Fibroblast of skin of right quadriceps (primary cell): ENCODE data around the gene MCTP2.

Experiments
- DNase-seq: peaks from one replicate; pipeline ENCODE4 v3.0.0-alpha.2; 2013

Gene MCTP2

DNA sequence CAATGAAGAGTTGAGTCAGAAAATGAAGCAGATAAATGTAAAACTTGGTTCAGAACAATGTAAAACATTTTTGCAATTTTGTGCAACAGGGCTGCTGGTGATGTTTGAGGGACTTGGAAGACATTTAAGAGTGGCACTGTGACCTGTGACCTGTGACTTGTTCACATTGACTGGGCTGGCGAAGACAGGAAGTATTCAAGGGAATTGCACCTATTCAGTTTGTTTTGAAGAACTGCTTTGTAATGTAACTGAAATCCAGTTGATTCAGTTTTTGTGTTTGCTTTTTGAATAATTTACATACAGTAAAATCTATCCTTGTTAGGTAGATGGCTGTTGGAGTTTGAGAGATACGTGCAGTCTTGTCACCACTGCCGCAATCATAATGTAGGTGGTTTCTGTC lies 35.4 kb downstream of the MCTP2 start:
- DNase-seq, result no peak

GRCh38 chr15:94269954-94270353 lies 38.6 kb downstream of the MCTP2 start:
- no peak for DNase-seq

GRCh38 chr15:94270570-94270969 lies 39.2 kb downstream of the MCTP2 start:
- DNase-seq, result no peak

DNA sequence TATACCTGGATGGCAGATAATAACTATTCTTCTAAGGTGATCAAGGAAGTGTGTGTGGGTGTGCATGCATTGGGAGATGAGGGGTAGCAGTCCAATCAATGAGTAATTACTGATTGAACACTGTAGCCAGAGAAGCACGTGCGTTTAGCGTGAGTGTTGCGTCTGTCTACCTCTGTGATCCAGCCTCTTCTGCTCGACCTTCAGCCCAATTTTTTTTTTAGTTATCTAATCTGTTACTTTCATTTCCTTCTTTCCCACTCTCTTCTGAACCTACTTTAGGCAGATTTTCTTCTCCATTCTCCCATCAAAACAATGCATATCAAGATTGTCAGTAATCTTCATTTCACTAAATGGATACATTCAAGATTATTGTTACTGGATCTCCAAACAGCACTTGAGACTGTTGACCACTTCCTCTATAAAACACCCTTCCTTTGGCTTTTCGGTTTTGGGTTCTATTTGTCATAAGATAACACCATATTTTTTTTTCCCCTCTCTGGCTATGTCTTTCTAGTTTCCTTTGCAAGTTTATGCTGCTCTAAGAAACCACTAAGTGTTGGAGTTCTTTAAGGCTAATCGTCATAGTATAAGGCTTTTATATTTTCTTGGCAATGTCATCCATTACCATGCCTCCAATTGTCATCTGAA lies 41.0 kb downstream of the MCTP2 start:
- no peak for DNase-seq

- DNase-seq, result no peak
Observed at GRCh38 chr15:94273826-94274225, 42.5 kb downstream of the MCTP2 start.

DNA sequence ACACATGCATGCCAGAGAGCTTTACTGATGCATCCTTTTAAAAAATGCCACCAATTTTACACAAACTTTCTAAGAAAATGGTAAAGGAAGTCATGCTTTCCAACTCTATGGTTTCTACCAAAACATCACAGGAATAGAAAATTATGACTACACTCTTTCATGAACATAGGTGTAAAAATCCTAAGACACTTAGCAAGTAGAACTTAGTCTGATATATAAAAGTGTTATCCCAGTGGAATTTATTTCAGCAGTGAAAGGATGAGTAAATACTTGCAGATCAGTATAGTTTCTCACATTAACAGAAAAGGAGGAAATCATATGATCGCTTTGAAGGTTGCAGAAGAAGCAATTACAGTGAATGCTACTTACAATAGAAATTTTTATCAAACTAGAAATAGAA lies 43.4 kb downstream of the MCTP2 start:
- DNase-seq, result no peak

GRCh38 chr15:94277485-94277884 lies 46.1 kb downstream of the MCTP2 start:
- no peak for DNase-seq

- no peak for DNase-seq
Observed at GRCh38 chr15:94279736-94280135, 48.4 kb downstream of the MCTP2 start.

DNA sequence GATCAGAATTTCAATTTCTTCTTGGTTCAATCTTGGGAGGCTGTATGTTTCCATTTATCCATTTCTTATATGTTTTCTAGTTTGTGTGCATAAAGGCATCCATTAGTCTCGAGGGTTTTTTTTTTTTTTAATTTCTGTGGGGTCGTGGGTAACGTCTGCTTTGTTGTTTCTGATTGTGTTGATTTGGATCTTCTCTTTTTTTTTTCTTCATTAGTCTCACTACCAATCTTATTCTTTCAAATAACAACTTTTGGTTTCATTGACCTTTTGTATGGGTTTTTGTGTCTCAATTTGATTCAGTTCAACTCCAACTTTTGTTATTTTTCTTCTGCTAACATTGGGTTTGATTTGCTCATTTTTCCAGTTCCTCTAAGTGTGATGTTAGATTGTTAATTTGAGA lies 48.9 kb downstream of the MCTP2 start:
- no peak for DNase-seq

- DNase-seq, result no peak
Observed at GRCh38 chr15:94282269-94283250, 51.2 kb downstream of the MCTP2 start.

DNA sequence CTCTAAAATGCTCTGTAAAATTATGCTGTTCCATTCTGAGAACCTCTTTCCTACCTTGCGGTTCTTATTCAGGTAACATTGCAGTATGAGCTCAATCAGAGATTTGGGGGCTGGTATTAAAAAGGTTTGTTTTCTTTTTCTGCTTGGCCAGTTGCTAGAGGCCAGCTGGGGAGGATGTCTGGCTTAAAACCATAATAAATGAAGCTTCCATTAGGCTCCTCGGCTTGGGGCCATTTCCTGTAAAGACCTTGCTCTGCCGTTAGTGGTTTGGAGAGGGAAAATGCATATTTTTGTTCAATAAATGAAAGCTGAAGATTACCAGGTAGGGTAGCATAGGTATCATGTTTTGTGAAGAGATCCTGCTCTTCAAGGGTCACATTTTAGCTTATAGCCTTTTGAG lies 55.2 kb downstream of the MCTP2 start:
- DNase-seq, result no peak

GRCh38 chr15:94287794-94288246 lies 56.5 kb downstream of the MCTP2 start:
- DNase-seq, result no peak

DNA sequence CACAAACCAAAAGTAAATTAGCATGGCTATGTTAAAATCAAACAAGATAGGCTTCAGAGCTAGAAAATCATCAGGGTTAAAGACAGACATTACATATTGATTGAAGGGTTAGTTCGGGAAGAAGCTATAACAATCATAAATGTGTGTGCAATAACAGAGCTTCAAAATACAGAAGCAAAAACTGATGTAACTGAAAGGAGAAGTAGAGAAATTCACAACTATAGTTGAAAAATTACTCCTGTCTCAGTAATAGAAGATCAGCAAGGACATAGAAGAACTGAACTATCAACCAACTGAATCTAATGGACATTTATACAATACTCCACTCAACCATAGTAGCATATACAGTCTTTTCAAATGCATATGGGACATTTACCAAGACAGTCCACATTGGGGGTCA lies 59.4 kb downstream of the MCTP2 start:
- no peak for DNase-seq

GRCh38 chr15:94293411-94294402 lies 62.3 kb downstream of the MCTP2 start:
- no peak for DNase-seq

DNA sequence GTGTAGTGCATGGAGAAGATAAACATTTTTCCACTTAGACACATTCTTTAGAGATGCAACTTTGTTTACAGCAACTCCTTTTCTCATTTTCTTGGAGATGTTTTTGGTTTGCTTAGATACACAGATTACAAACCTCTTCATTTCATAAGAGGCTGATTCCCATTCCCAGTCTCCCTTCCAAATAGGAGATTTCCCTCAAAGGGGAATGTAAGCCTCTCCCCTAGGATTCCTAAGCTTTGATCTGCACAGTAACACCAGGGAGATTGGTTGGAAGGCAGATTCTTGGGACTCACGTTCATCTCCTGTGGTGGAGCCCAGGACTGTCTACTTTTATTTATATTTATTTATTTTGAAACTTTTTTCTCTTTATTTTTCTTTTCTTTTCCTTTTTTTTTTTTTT lies 63.2 kb downstream of the MCTP2 start:
- peak; percentile 60 for DNase-seq

DNA sequence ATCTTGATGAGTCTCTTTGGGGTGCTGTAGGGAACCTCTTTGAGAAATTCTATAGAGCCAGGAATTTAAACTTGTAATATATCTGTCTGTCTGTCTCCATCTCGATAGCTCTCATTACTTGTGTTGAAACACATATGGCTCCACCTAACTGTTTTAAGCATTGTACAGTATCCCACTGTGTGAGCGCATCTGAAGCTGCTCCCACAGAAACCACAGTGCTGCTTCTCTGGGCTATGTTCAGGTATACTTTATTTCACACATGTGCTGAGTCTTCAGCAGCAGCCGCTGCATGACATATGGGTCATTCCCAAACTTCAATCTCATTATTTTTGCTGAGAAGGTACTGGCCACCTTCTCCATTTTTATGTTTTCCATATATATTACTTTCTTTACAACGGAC lies 63.9 kb downstream of the MCTP2 start:
- no peak for DNase-seq

GRCh38 chr15:94296717-94297116 lies 65.4 kb downstream of the MCTP2 start:
- no peak for DNase-seq

DNA sequence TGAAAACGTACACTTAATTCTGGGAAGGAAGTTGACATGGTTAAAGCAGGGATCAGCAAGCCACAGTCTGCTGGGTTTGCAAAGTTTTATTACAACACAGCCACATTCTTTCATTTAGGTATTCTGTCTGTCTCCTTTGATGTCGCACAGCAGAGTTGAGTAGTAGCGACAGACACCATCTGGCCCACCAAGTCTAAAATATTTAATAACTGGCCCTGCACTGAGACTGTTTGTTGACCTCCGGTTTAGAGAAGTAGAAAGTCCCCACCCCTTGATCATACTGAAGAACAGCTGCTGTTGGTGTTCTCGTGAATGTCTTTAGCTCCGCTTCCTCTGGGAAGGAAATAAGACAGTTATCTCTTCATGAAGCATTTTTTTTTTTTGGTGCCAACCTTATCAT lies 66.2 kb downstream of the MCTP2 start:
- no peak for DNase-seq

DNA sequence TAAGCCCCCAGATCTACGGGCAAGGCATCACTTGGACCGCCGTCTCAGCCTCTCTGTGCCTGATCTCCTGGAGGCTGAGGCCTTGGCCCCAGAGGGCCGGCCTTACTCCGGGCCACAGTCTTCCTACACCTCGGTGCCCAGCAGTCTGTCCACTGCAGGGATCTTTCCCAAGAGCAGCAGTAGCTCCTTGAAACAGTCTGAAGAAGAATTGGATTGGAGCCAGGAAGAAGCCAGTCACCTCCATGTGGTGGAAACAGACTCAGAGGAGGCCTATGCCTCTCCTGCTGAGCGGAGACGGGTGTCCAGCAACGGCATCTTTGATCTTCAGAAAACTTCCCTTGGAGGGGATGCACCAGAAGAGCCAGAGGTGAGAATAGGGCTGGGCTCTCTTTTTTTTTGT lies 67.0 kb downstream of the MCTP2 start:
- peak; percentile 17 for DNase-seq

GRCh38 chr15:94300612-94301011 lies 69.3 kb downstream of the MCTP2 start:
- no peak for DNase-seq

DNA sequence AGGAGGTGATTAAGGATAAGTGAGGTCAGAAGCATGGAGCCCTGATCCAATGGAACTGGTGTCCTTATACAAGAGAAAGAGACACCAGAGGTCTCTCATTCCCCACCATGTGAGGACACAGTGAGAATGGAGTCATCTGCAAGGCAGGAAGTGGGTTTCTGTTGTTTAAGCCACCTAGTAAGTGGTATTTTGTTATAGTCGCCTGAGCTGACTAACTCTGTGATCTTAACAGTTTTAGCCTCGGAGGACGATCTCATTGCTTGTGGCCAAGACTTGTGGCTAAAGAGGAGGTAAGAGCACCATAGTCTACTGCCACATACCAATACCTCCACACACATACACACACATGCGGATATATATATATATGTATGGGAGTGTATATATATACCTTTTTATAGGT lies 73.8 kb downstream of the MCTP2 start:
- peak; percentile 37 for DNase-seq

GRCh38 chr15:94306700-94307650 lies 75.6 kb downstream of the MCTP2 start:
- peak; percentile 84 for DNase-seq
